Activated CD4-positive, alpha-beta T cell treated with anti-CD3 and anti-CD28 coated beads, Interleukin-2, amount 50 U/mL, for 48 hours (primary cell): Measurements from ENCODE around the gene DNAJC17.
A peak's percentile ranks its signal among the peaks of the same experiment; 100 is the strongest.

ENCODE experiments used
- DNase-seq, 2 experiments: peaks; one replicate each; pipeline ENCODE4 v3.0.0-alpha.2; 2020

Gene DNAJC17, protein sequence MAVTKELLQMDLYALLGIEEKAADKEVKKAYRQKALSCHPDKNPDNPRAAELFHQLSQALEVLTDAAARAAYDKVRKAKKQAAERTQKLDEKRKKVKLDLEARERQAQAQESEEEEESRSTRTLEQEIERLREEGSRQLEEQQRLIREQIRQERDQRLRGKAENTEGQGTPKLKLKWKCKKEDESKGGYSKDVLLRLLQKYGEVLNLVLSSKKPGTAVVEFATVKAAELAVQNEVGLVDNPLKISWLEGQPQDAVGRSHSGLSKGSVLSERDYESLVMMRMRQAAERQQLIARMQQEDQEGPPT

DNA sequence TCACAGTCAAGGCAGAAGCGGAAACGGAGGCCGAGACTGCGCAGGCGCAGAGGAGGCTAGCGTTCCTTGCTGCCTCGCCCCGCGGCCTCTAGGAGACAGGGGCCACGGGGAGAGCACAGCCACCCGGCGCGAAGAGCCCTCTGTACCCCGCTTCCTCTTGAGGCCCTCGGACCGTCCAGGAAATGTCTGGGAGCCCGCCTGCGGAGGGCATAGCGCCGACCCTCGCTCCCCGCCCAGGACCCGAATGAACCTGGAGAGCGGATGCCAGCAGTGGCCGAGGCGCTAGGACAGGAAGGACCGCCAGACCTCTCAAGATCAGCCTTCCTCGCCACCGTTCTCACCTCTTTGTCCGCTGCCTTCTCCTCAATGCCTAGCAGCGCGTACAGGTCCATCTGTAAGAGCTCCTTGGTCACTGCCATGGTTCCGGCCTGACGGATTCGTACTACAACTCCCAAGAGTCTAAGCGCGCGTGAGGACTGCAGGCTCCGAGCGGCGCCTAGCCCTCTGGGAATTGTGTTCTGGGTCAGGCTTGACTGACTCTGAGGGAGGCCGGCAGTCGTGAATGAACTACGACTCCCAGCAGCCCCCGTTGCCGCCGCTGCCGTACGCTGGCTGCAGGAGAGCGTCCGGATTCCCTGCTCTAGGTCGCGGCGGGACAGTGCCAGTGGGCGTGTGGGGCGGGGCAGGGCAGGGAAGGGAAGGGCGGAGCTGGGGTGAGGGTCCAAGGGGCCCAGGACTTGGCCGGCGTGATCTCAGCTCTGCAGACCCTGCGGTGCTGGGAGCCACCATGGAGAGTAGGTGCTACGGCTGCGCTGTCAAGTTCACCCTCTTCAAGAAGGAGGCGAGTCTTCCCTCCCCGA is at the start of gene DNAJC17, which contains the start of gene ZFYVE19:
Gene DNAJC17, minus strand, starts transcription at position 446 of the 860 bp plus-strand sequence. Its CDS starts 27 bp downstream, at position 419.
Gene ZFYVE19, plus strand, starts transcription at position 62 of the 860 bp plus-strand sequence. Its CDS starts 501 bp downstream, at position 563.
- DNase-seq, result peak; percentile 96 to 97

DNA sequence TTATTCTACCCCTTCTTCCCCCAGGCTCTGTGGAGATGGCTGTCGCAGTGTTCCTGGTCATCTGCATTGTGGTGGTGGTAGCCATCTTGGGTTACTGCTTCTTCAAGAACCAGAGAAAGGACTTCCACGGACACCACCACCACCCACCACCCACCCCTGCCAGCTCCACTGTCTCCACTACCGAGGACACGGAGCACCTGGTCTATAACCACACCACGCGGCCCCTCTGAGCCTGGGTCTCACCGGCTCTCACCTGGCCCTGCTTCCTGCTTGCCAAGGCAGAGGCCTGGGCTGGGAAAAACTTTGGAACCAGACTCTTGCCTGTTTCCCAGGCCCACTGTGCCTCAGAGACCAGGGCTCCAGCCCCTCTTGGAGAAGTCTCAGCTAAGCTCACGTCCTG is 49.5 kb upstream of the DNAJC17 start:
- DNase-seq, result no peak

DNA sequence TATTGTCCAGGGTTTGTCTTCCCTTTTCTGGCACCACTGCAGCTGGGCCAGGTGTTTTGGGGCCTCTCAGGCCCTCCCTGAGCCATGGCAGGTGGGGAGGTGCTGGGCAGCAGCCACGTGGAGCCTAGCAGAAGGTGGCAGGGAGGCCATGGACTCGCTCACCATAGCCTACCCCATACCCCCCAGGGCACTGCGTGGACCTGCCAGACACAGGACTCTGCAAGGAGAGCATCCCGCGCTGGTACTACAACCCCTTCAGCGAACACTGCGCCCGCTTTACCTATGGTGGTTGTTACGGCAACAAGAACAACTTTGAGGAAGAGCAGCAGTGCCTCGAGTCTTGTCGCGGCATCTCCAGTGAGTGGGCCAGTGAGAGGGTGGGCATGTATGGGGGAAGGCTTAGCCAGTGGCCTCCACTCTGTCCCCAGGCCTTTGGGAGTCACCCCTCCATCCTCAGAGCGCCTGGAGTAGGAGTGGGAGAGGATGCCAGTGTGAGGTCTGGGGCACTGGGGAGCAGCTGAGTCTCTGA is 48.5 kb upstream of the DNAJC17 start:
- no peak for DNase-seq

DNA sequence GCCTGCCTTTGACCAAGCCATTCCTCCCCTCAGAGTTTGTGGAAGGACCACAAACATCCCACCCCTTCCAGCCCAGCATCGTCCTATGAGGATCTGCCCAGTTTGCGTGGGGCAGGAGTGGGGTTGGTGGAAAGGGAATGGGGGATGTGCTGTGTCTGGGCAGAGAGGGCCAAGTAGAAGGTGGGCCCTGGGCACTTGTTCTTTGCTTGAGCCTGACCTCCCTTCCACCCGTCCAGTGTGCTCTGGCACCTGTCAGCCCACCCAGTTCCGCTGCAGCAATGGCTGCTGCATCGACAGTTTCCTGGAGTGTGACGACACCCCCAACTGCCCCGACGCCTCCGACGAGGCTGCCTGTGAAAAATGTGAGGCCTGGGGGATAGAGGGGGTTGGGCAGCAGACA is 46.9 kb upstream of the DNAJC17 start:
- no peak for DNase-seq

DNA sequence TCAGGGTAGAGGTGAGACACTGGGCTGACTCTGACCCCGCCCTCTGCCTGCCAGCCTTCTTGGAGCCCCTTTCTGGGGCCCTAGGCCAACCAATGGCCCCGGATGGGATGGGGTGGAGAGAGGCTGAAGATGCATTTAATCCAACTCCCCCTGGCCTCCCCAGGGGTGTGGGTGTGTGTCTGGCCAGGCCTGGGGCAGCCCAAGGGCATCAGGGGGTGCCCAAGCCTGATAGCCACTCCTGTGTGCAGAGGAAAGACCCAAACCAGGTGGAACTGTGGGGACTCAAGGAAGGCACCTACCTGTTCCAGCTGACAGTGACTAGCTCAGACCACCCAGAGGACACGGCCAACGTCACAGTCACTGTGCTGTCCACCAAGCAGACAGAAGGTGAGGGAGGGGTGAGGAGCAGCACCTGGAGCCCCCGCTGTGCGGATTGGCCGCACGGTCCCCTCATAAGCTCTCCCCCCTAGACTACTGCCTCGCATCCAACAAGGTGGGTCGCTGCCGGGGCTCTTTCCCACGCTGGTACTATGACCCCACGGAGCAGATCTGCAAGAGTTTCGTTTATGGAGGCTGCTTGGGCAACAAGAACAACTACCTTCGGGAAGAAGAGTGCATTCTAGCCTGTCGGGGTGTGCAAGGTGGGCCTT is 46.1 kb upstream of the DNAJC17 start:
- no peak for DNase-seq

DNA sequence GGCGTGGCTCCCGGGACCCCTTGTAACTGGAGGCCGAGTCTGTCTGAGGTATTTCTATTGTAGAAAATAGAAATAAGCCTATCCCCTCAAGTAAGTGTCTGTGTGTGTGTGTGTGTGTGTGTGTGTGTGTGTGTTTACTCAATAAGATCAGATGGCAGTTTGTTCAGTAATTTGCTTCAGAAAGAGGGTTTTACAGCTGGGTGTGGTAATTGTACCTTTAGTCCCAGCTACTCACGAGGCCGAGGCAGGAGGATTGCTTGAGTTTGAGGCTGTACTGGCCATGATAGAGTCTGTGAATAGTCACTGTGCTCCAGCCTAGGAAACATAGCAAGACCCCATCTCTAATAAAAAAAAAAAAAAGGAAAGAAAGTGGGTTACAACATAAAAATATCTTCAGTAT is 45.3 kb upstream of the DNAJC17 start:
- no peak for DNase-seq

DNA sequence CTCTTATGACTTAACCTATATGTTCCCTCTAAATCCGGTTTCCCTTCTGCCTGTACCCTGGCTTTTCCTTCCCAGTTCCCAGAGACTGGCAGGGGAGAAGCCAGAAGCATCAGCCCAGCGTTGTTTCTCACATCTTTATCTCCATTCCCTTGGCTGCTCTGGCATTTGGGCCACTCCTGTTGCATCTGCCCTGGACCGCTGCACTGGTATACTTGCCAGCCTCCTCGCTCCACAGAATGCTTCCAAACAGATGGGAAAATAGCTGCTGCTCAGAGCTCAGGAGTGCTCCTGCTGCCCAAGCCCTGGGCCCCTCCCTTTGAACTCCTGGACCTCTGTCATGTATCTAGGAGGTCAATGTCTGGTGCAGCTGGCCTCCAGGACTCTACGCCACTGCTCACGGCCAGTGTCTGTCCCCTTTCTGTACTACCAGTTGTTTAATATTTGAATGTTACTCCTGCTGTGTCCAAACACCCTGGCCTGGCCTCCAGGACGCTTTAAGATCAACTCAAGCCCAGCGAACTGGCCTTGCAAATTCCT is 43.4 kb upstream of the DNAJC17 start:
- no peak for DNase-seq

DNA sequence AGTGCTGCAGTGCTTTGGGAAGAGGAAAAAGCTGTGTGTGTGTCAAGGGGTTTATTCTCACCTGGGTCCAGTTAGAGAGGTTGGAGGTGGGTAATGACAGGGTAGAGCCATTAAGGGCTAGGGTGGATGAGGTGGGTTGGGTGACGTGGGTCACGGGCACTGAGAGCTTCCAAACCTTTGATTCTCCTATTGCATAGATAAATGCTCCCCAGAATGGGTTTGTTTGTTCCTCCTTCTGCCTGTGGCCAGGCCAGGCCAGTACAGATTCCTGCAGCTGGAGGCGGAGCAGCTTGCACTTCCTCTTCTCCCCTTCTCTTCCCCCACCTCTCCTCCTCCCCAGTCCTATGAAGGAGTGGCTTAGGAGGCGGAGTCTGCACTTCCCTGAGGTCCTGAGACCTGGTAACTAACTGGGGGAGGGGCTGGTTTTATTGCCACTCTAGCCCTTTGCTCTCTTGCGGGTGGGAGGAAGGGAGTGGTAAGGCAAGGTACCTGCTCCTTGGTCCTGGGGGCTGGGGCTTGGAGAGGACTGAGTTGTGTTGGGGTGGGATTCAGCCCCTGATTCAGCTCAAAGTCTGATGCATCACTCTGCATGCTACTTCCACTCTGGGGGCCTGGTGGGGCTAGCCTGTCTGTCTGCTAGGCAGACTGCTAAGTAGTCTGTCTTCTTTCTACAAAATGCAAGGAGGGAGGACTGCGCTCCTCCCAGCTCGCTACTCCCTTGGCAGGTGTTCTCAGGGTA is 40.1 kb upstream of the DNAJC17 start:
- no peak for DNase-seq

DNA sequence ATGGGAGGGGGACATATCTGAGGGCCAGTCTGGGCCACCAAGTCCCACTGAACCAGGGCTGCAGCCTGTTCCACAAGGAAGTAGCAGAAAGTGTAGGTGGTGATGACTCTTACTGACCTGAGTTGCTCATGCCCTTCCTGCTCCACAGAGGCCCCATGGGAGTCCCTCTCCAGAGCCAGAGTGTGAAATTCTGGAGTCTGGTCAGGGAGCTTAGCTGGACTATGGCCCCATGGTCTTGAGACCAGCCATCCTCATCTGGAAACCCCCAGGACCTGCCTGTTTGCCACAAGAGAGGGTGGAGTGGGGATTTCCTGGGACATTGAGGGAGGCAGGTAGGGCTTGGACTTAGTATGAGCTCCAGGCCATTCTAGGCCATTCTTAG is 39.6 kb upstream of the DNAJC17 start:
- DNase-seq, result no peak

DNA sequence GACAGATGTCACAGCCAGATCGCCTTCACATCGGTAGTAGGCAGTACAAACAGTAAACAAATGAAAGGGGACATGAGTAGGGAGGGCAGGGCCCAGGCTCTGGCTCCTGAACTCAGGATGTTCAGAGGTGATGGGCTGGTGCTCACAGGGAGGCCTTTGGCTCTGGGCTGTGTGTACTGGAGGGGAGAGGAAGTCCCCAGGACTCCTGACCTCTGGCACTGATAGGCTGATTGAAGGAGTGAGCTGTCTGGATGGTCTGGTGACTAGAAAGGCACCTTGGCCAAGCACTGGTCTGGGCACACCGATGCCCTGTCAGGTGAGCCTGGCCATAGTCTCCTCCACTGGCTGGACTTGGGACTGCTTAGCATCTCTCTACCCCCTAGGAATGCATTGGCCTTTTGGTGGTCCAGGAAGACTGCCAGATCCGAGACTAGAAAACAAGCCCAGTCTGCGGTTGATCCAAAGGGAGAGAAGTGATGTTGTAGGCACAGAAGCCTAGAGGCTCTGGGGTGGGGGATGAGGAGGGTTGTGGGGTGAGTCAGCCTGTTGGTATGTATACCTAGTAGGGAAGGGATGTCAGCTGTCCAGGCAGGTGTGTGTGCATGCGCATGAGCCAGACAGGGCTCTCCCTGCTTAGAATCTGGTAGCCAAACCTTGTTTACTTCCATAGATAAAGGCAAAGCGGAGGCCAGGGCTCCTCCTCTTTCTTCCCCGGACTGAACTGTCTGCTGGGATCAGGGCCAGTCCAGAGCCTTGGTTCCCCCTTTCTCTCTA is 38.4 kb upstream of the DNAJC17 start:
- no peak for DNase-seq

DNA sequence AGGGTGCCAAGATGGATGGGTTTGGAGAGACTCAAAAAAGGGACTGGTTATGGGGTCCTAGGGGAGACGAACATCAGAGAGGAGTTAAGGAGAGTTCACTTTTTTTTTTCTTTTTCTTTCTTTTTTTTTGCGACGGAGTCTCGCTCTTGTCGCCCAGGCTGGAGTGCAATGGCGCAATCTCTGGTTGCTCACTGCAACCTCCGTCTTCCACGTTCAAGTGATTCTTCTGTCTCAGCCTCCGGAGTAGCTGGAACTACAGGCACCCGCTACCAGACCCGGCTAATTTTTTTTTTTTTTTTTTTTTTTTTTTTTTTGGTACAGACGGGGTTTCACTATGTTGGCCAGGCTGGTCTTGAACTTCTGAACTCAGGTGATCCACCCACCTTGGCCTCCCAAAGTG is 37.8 kb upstream of the DNAJC17 start:
- DNase-seq, result no peak

DNA sequence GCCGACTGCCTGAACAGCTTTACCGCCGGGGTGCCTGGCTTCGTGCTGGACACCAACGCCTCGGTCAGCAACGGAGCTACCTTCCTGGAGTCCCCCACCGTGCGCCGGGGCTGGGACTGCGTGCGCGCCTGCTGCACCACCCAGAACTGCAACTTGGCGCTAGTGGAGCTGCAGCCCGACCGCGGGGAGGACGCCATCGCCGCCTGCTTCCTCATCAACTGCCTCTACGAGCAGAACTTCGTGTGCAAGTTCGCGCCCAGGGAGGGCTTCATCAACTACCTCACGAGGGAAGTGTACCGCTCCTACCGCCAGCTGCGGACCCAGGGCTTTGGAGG is 37.4 kb upstream of the DNAJC17 start:
- peak; percentile 40 to 50 for DNase-seq

DNA sequence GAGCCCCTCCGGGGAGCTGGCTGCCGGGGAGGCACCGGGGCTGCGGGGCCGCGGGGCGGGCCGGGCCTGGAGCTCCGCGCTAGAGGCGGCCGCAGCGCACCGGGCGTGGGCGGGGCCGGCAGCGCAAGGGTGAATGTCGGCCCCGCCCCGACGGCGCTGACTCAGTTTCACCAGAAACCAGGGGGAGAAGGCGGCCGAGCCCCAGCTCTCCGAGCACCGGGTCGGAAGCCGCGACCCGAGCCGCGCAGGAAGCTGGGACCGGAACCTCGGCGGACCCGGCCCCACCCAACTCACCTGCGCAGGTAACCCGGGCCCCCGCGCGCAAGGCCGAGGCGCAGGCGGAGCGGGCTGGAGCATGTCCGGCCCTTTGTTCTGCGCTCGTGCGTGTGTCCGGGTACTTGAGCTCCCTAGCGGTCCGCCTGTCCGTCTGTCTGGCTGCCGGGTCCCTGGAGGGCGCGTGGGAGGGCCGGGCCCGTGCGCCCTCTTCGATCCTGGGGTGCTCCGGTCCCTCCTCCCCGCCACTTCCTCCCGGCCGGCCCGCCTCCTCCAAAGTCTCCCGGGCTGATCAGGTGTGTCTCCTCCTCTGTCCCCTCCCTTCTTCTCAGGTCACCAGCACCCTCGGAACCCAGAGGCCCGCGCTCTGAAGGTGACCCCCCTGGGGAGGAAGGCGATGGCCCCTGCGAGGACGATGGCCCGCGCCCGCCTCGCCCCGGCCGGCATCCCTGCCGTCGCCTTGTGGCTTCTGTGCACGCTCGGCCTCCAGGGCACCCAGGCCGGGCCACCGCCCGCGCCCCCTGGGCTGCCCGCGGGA is 36.8 kb upstream of the DNAJC17 start, which contains the start of gene SPINT1:
Gene SPINT1, plus strand, starts transcription at position 164 of the 811 bp plus-strand sequence. Its CDS starts 507 bp downstream, at position 671.
- peak; percentile 83 to 85 for DNase-seq

DNA sequence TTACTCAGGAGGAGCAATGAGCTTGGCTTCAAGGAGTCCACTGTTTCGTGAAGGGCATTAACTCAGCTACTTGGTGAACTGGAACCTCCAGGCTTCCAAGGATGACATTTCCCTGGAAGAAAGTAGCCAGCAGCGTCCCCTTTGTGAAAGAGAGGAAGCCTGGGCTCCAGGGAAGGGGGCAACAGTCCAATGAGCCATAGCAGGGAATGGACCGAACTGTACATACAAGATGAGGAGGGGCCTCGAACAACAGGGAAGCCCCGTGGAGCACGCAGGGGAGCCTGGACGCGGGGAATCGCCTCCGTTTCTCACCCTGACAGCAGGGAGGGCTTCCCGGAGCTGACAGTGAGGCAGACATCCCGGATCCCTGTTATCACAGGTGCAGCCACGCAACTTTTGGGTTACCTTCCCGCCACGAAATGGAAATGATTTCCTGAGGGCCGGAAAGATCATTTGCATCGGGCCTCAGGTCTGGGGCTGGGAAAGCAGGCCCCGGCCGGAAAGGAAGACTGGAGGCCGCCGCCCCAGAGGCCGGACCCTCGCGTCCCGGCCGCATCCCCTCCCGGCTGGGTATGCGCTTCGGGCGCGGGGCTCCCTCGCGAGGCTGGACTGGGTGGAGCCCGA is 36.1 kb upstream of the DNAJC17 start:
- DNase-seq, result no peak

DNA sequence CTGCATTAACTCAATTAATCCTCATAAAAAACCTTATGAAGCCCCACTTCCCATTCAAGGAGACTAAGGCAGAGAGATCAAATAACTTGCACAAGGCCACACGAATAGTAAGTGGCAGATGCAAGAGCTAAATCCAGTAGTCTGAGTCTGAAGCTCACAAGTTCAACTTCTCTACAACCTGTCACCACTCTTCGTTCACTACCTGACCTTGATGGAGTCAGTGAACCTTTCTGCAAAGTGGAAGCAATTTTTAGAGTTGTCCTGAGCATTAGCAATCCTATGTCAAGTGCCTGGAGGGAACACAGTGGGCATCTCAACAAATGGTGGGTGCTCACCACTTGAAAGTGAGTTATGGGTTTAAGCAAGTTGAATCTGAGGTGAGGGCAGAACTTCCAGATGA is 34.5 kb upstream of the DNAJC17 start:
- DNase-seq, result no peak

DNA sequence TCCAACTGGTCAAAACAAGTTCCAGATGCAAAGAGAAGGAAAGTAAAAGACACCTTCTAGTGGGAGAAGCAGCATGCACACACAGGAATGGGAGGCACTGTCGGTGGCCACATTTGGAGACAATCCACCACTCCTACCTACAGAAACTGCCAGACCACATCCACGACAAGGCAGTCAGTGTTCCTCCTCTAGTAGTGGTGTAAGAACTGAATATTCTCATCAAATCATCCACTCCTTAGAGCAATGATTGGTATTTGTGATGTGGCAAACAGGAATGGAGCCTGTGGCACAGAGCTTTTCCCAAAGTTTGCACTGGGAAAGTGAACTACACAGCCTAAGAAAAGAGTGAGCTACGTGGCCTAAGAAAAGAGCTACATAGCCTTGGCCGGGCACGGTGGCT is 31.5 kb upstream of the DNAJC17 start:
- no peak for DNase-seq

DNA sequence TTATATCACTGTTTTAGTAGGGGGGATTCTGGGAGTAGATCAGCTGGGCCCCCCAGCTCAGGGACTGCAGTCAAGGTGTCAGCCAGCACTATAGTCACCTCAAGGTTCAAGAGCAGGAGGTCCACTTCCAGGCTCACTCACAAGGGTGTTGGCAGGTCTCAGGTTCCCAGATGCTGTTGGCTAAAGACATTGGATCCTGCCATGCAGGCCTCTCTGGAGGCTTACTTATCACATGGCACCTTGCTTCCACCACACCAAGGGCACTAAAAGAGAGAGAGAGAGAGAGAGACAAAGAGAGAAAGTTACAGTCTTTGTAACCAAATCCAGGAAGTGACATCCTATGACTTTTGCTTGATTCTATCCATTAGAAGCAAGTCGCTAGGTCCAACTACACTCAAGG is 28.7 kb upstream of the DNAJC17 start:
- DNase-seq, result no peak

DNA sequence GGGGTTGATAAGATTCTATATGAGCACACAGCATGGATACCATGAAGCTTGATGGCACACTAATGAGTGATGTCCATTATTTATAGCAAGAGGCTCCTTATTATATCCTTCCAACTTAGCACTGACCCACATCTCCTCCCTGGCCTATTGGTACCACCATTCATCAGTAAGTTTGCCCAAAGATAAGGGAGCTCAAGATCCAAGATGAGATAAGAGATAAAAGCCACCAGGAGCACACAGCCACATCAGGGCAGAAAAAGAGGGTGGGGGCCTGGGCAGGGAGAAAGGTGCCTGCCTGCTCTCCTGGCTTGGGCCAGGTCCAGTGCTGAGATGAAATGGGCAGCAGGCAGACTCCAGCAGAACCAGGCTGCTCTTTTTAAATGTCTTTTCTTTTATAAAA is 25.6 kb upstream of the DNAJC17 start:
- DNase-seq, result no peak

DNA sequence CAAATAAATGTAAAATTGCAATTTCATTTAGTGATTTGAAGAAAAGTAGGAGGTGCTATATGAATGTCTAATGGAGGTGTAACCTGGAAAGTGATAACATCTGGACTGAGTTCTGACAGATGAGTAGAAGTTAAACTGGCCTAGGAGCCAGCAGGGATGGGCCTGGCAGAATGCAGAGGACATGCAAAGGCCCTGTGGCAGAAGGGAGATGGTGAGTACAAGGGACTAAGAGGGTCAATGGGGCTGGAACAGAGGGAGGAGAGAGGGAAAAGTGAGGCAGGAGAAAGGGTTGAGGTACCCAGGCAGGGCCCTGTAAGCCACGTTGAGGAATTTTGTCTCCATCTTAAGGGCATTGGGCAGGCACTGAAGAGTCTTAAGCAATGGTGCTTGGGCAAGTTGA is 24.6 kb upstream of the DNAJC17 start:
- DNase-seq, result no peak

DNA sequence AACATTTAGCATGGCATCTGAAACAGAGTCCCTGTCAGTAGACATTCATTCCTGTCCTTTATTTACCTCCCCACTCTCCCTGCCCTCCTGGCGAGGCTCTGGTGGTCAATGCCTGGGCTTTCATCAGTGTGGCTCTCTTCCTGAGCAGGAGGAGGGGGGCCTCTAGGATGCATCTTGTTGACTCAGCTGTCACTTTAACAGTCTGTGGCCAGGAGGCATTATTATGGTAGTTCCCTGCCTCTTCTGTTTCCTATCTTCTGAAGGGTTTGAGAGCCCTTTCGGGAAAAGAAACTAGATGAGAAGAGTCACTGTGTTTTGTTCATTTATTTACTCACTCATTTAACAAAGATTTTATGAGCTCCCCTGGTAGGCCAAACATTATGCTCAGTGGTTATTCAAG is 23.6 kb upstream of the DNAJC17 start:
- DNase-seq, result no peak
